HepG2 (cell line): ENCODE data around the gene PUS3. TPM values are rescaled to one million over a fixed set of nuclear protein-coding genes. Genes with fewer than 3 reads are reported as not detected.

ENCODE experiments used
- DPF2 ChIP-seq: sonication (generic); formaldehyde crosslinking; IDR thresholded peaks from 2 replicates; pipeline ENCODE4 v1.4.0; 2020; ENCODE audit warnings: mild to moderate bottlenecking, low read depth, missing genetic modification reagents, borderline replicate concordance
- HDAC2 ChIP-seq: sonication (generic); formaldehyde crosslinking; IDR thresholded peaks from 2 replicates; pipeline ENCODE4 v1.4.0; 2020; ENCODE audit warnings: missing genetic modification reagents
- KAT7 ChIP-seq: IDR thresholded peaks from 2 replicates; pipeline ENCODE4 v1.6.1; 2018; ENCODE audit warnings: borderline replicate concordance, missing compliant biosample characterization
- LCORL ChIP-seq, 2 experiments: fragments of 450-650 bp in 1 of 2; sonication (generic) in 1 of 2; formaldehyde crosslinking in 1 of 2; IDR thresholded peaks; 2 replicates each; pipeline versions ENCODE4 v1.5.0 to v1.6.1; 2017 to 2020; ENCODE audit warnings: antibody characterized with exemption in 1 of 2, missing genetic modification reagents in 1 of 2
- MXI1 ChIP-seq: IDR thresholded peaks from 3 replicates; pipeline ENCODE4 v1.6.1; 2012; ENCODE audit warnings: low read depth, low read length, inconsistent platforms, borderline replicate concordance
- NFE2L1 ChIP-seq: sonication (generic); formaldehyde crosslinking; IDR thresholded peaks from 2 replicates; pipeline ENCODE4 v1.4.0; 2020; ENCODE audit warnings: missing genetic modification reagents, mild to moderate bottlenecking, borderline replicate concordance
- TBX3 ChIP-seq: fragments of 450-650 bp; IDR thresholded peaks from 2 replicates; pipeline ENCODE4 v1.6.1; 2017; ENCODE audit warnings: antibody characterized with exemption, mild to moderate bottlenecking, inconsistent platforms, borderline replicate concordance
- THAP11 ChIP-seq: IDR thresholded peaks from 2 replicates; pipeline ENCODE4 v1.6.1; 2016; ENCODE audit warnings: missing biosample characterization, missing genetic modification reagents
- ZNF12 ChIP-seq: sonication (generic); formaldehyde crosslinking; IDR thresholded peaks from 2 replicates; pipeline ENCODE4 v1.5.0; 2020; ENCODE audit warnings: missing genetic modification reagents
- ZNF232 ChIP-seq: sonication (generic); formaldehyde crosslinking; IDR thresholded peaks from 2 replicates; pipeline ENCODE4 v1.4.0; 2020; ENCODE audit warnings: missing genetic modification reagents, borderline replicate concordance
- ZNF672 ChIP-seq: sonication (generic); formaldehyde crosslinking; IDR thresholded peaks from 2 replicates; pipeline ENCODE4 v1.8.1; 2022; ENCODE audit warnings: missing genetic modification reagents
- ZNF709 ChIP-seq: sonication (generic); formaldehyde crosslinking; IDR thresholded peaks from 2 replicates; pipeline ENCODE4 v1.5.0; 2020; ENCODE audit warnings: mild to moderate bottlenecking, missing genetic modification reagents
- ZNF780A ChIP-seq: sonication (generic); formaldehyde crosslinking; IDR thresholded peaks from 2 replicates; pipeline ENCODE4 v1.8.0; 2022; ENCODE audit warnings: mild to moderate bottlenecking, missing genetic modification reagents, moderate library complexity
- polyA plus RNA-seq, 8 experiments: library from polyadenylated mRNA; depleted of rRNA in 3 of 8; stranded (reverse) in 7 of 8; unstranded in 1 of 8; fragments of >200 nt; fragmentation: Illumina TruSeq in 4 of 8; extraction: Trizol in 4 of 8; gene quantifications; 2 replicates each; pipeline versions ENCODE4 v1.2.1 to v1.2.3, GENCODE V29; 2011 to 2016; ENCODE audit warnings: low read depth in 4 of 8, missing spikeins in 1 of 8, mixed read lengths in 1 of 8; ENCODE audit not compliant: insufficient read depth in 1 of 8
- total RNA-seq, 5 experiments: library from RNA; depleted of rRNA; stranded (reverse); fragments of >200 nt; fragmentation: Illumina TruSeq; extraction: Trizol; gene quantifications; 2 replicates each; pipeline ENCODE4 v1.2.3, GENCODE V29; 2016; ENCODE audit warnings: low read depth in 1 of 5
- TF ChIP-seq, protein P1 (sequence below): sonication (generic); formaldehyde crosslinking; IDR thresholded peaks from 2 replicates; pipeline ENCODE4 v1.4.0; 2020; ENCODE audit warnings: missing genetic modification reagents
- TF ChIP-seq, protein P2 (sequence below), 2 experiments: sonication (generic) in 1 of 2; formaldehyde crosslinking in 1 of 2; IDR thresholded peaks; 2 replicates each; pipeline versions ENCODE4 v1.4.0 to v1.6.1; 2018 to 2020; ENCODE audit warnings: missing genetic modification reagents in 2 of 2, borderline replicate concordance in 1 of 2, low read depth in 1 of 2, mild to moderate bottlenecking in 1 of 2, missing biosample characterization in 1 of 2
- TF ChIP-seq, protein P3 (sequence below): sonication (generic); formaldehyde crosslinking; conservative IDR thresholded peaks from 2 replicates; pipeline ENCODE4 v1.8.0; 2022; ENCODE audit warnings: mild to moderate bottlenecking, moderate library complexity, missing genetic modification reagents
- TF ChIP-seq, protein P4 (sequence below): IDR thresholded peaks from 2 replicates; pipeline ENCODE4 v1.6.1; 2016; ENCODE audit warnings: mild to moderate bottlenecking, missing biosample characterization, missing genetic modification reagents
- TF ChIP-seq, protein P5 (sequence below): sonication (generic); formaldehyde crosslinking; IDR thresholded peaks from 2 replicates; pipeline ENCODE4 v1.4.0; 2020; ENCODE audit warnings: low read depth, mild to moderate bottlenecking, missing genetic modification reagents

Gene PUS3
- total and polyA plus RNA-seq, 2 of the 13 experiments (the other 11 are each of a cell fraction or from before 2014, with no cell fraction given): 6.0 to 18.2 TPM

DNA sequence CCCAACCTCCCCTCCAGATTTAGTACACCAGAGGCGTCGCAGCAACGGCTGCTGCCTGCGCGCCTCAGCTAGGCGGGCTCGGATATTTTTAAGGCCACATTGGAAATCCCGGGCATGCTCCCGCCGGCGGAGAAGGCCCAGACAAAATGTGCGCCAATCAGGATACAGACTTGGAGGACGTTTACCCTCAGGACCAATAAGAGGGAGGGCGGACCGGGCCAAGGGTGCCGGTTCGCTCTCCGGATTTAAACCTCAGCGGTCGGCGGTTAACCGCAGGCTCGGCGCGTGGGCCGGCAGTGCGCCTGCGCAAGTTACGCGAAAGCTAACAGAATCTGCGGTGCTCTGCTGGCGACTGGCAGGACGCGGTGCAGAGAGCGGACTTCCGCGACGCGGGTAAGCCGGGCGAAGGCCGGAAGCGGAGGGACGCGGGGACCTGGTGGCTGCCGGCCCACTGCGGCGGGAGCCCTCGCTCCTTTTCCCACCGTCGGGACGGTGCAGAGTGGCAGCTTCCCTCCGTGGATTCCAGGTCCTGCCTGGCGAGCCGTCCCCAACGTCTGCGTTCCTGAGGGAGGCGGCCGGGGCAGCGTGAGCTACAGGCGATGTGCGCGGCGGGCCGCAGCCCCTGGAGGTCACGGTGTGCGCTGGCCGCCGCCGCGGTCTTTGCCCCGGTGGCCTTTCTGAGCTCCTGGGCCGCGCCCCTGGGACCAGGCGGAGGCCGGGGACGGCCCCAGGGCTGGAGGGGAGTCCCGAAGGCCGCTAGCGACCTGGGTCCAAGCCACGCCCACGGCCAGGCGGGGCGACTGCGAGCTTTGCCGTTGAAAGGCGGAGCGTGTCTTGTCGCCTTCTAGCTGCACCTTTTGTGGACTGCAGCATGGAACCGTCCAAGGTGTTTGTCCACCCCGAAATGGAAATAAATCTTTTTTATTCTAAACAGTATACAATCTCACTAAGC, 15.4 kb downstream of the PUS3 start, which contains the start of gene HYLS1 (continued):
- peak; percentile 2; the same call in 1 of the 2 replicates for TF ChIP-seq THAP11
- TF ChIP-seq NFE2L1 (CRISPR knock-in tag): peak; percentile 67; the same call in 1 of the 2 replicates
- no peak for TF ChIP-seq MXI1
- no peak for TF ChIP-seq TBX3
- 0 out of 2 replicates have a peak, but pooled peaks have one; percentile 41 for TF ChIP-seq KAT7
- TF ChIP-seq, protein P1, sequence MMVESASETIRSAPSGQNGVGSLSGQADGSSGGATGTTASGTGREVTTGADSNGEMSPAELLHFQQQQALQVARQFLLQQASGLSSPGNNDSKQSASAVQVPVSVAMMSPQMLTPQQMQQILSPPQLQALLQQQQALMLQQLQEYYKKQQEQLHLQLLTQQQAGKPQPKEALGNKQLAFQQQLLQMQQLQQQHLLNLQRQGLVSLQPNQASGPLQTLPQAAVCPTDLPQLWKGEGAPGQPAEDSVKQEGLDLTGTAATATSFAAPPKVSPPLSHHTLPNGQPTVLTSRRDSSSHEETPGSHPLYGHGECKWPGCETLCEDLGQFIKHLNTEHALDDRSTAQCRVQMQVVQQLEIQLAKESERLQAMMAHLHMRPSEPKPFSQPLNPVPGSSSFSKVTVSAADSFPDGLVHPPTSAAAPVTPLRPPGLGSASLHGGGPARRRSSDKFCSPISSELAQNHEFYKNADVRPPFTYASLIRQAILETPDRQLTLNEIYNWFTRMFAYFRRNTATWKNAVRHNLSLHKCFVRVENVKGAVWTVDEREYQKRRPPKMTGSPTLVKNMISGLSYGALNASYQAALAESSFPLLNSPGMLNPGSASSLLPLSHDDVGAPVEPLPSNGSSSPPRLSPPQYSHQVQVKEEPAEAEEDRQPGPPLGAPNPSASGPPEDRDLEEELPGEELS (CRISPR knock-in tag): no peak
- no peak for TF ChIP-seq ZNF780A
- TF ChIP-seq, protein P2, sequence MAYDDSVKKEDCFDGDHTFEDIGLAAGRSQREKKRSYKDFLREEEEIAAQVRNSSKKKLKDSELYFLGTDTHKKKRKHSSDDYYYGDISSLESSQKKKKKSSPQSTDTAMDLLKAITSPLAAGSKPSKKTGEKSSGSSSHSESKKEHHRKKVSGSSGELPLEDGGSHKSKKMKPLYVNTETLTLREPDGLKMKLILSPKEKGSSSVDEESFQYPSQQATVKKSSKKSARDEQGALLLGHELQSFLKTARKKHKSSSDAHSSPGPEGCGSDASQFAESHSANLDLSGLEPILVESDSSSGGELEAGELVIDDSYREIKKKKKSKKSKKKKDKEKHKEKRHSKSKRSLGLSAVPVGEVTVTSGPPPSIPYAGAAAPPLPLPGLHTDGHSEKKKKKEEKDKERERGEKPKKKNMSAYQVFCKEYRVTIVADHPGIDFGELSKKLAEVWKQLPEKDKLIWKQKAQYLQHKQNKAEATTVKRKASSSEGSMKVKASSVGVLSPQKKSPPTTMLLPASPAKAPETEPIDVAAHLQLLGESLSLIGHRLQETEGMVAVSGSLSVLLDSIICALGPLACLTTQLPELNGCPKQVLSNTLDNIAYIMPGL (CRISPR knock-in tag; IDR thresholded peaks at IDR 0.05; ENCODE audit: borderline replicate concordance in 1 of 2, low read depth in 1 of 2): peak; percentile 40 to 60; a peak in 3 of 4 replicates
- no peak for TF ChIP-seq LCORL (IDR thresholded peaks at IDR 0.05)
- TF ChIP-seq LCORL (CRISPR knock-in tag; IDR thresholded peaks at IDR 0.05): peak; percentile 61
- no peak; the same call in 1 of the 2 replicates for TF ChIP-seq ZNF232
- TF ChIP-seq ZNF672 (CRISPR knock-in tag): no peak
- 0 out of 2 replicates have a peak, but pooled peaks have one; percentile 37 for TF ChIP-seq ZNF709 (CRISPR knock-in tag)
- TF ChIP-seq, protein P3, sequence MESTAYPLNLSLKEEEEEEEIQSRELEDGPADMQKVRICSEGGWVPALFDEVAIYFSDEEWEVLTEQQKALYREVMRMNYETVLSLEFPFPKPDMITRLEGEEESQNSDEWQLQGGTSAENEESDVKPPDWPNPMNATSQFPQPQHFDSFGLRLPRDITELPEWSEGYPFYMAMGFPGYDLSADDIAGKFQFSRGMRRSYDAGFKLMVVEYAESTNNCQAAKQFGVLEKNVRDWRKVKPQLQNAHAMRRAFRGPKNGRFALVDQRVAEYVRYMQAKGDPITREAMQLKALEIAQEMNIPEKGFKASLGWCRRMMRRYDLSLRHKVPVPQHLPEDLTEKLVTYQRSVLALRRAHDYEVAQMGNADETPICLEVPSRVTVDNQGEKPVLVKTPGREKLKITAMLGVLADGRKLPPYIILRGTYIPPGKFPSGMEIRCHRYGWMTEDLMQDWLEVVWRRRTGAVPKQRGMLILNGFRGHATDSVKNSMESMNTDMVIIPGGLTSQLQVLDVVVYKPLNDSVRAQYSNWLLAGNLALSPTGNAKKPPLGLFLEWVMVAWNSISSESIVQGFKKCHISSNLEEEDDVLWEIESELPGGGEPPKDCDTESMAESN (CRISPR knock-in tag): peak; percentile 69
- TF ChIP-seq, protein P4, sequence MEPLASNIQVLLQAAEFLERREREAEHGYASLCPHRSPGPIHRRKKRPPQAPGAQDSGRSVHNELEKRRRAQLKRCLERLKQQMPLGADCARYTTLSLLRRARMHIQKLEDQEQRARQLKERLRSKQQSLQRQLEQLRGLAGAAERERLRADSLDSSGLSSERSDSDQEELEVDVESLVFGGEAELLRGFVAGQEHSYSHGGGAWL (CRISPR knock-in tag): peak; percentile 25; the same call in 1 of the 2 replicates
- TF ChIP-seq, protein P5, sequence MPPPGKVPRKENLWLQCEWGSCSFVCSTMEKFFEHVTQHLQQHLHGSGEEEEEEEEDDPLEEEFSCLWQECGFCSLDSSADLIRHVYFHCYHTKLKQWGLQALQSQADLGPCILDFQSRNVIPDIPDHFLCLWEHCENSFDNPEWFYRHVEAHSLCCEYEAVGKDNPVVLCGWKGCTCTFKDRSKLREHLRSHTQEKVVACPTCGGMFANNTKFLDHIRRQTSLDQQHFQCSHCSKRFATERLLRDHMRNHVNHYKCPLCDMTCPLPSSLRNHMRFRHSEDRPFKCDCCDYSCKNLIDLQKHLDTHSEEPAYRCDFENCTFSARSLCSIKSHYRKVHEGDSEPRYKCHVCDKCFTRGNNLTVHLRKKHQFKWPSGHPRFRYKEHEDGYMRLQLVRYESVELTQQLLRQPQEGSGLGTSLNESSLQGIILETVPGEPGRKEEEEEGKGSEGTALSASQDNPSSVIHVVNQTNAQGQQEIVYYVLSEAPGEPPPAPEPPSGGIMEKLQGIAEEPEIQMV (CRISPR knock-in tag): no peak
- peak; percentile 31; the same call in 1 of the 2 replicates for TF ChIP-seq HDAC2
- no peak for TF ChIP-seq DPF2 (CRISPR knock-in tag)
- no peak for TF ChIP-seq ZNF12 (CRISPR knock-in tag)
